Retina (tissue), 1 donor: ENCODE measurements around the gene LURAP1L.
"Not testable (repeated sequence)": the region's sequence is repeated elsewhere in the genome, so short reads cannot be mapped to it uniquely, and the experiment has no call there.

Source experiments
- DNase-seq: peaks from one replicate; pipeline ENCODE4 v3.0.0-alpha.2; 2016

Gene LURAP1L

DNA sequence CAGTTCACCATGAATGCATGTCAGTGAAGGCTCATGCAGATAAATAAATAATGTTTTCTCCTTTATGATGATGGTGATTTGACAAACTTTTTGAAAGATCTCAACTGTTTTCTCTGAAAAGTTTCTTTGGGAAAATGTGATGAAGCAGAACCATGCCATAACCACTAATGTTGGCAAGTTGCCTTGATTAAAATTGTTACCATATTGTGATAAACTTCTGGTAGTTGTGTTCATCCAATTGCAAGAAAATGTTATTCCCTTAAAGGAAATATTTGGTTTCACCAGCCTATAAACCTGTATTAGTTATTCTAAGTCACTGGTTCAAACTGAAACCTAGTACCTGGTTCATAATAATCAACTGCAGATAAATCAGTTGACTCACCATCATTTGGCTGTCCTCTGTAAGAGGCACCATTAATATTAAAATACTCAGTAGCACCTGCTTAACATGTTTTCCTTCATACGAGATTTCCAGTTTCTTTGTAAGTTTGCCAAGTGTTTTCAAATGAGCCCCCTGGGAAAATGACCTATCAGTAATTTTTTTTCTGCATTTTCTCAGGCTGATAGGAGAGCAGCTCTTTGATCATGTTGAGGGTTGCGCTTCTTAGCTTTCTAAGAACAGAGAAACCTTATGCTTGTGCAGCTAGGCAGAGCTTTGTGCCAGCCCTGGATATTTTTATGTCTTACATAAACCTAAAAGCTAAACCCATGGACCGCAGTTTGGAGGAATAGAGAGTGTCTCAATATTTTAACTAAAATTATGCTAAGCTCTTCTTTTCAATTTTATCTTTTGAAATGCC is 88.0 kb downstream of the LURAP1L start:
- DNase-seq = no peak

GRCh38 chr9:12863618-12864017 is 88.8 kb downstream of the LURAP1L start:
- no peak for DNase-seq

GRCh38 chr9:12865380-12865779 is 90.6 kb downstream of the LURAP1L start:
- DNase-seq = not testable (repeated sequence)
